Renal pelvis (tissue), 4 donors: Measurements from ENCODE around the gene EFNA2. TPM values are rescaled to one million over a fixed set of nuclear protein-coding genes. Genes with fewer than 3 reads are reported as not detected.

ENCODE experiments used
- DNase-seq: peaks from one replicate; pipeline ENCODE4 v3.0.0-alpha.2; 2013
- polyA plus RNA-seq, 3 donors: library from polyadenylated mRNA; unstranded; fragments of 120-200 nt; gene quantifications; one replicate each; pipeline ENCODE4 v1.2.1, GENCODE V29; 2013; ENCODE audit not compliant: insufficient read length in 3 of 3

The EFNA2 gene
- polyA plus RNA-seq, 3 donors, result 2.2 to 4.4 (median 3.8) TPM

DNA sequence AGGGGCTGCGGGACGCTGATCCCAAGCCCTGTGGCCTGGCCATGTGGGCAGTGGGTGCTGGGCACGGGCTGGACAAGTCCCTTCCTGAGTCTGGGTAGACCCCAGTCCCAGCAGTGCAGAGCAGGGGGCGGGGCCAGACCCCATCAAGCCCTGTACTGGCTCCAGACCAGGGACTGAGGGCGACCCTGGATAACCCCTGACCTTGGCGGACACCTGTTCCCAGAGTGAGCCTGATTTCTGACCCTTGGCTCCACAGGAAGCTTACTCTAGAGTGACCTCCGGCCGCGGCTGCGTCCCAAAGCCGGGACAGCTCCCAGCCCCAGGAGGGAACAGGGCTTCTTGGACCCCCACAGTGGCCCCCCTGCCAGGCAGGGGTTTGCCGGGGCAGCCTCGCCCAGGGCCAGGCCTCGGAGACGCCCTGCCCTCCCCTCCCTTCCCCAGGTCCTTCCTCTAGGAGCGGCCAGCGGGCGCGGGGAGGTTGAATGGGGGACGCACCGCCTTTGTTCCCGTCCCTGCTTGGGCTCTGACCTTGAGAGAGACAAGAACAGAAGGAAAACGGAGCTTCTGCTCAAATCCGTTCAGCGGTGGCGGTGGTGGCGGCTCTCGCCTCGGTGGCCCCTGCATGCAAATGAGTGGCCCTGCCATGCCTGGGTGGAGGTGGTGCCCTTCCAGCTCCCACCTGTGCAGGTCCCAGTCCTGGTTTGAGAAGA, 2.3 kb upstream of the EFNA2 start:
- DNase-seq, result no peak

DNA sequence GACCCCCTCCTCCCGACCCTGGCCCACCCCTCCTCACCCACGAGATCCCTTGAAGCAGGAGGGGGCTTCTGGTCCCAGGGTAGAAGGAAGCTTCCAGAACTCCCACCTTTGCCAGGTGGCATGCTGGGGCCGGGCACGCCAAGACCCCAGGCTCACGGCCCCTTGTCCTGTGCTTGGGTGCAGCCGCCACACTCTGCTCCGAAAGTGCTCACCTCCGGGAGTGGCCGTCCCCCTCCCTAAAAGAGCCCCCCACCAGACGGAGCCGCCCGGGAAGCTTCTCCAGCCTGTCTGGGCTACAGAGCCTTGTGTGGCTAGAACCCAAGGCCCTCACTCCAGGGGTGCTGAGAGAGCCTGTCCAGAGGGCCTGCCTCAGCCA, 1.8 kb upstream of the EFNA2 start:
- no peak for DNase-seq

DNA sequence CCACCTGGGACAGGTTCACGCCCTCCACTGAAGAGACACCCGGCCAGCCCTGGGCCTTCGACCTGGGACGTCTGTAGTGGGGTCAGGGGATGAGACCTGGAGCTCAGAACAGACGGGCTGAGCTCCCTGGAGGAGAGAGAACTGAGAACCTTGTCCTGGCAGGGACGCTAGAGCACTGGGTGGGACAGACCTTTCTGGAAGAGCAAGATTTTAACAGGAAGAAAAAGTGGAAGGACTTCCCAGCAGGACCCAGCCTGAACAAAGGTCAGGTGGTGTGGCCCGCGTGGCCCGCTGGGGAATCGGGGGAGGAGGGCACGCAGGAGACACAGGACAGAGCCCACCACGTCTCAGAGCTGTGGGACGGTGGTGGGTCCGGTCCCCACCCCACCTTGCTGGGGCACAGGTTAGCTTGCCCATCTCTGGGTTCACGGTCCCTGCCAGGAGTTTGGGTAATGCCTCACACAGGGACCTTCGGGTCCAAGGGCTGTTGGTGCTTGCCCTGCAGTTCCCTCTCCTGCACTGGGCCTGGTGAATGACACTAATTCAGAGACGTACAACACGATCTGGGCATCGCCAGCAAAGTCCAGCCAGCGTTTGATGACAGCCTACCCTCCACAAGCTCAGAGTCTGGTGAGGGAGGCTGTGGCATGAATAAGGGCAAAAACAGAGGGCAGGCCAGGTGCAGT, 1.2 kb upstream of the EFNA2 start:
- no peak for DNase-seq

DNA sequence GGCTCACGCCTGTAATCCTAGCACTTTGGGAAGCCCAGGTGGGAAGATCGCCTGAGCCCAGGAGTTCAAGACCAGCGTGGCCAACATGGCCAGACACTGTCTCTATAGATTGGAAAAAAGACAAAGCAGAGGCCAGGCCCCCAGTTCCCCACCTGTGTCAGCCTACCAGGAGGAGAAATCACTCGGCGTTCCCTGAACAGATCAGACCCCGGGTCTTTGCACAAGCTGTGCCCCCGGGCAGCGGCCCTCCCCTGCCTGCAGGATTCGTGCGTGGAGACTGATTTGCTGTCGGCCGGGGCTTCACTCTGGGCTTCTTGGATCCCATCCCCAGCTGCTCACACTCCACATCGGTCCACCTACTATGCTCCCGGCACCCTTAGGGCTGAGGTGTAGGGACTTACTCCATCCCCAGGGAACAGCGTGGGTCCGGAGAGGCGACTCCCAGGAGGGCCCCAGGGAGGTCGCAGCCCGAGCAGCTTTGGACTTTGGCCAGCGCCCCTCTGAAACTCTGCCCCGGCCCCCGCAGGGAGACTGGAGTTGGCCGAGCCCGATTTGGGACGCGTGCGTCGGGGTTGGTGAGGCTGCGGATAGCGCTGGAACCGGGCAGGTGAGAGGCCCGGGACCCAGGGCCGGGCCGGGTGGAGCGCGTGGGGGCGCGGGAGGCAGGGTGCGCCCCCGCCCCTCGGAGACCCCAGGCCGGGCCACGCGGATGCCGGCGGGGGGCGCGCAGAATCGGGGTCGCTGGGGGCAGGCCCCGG, 515 bp upstream of the EFNA2 start:
- DNase-seq, result no peak

DNA sequence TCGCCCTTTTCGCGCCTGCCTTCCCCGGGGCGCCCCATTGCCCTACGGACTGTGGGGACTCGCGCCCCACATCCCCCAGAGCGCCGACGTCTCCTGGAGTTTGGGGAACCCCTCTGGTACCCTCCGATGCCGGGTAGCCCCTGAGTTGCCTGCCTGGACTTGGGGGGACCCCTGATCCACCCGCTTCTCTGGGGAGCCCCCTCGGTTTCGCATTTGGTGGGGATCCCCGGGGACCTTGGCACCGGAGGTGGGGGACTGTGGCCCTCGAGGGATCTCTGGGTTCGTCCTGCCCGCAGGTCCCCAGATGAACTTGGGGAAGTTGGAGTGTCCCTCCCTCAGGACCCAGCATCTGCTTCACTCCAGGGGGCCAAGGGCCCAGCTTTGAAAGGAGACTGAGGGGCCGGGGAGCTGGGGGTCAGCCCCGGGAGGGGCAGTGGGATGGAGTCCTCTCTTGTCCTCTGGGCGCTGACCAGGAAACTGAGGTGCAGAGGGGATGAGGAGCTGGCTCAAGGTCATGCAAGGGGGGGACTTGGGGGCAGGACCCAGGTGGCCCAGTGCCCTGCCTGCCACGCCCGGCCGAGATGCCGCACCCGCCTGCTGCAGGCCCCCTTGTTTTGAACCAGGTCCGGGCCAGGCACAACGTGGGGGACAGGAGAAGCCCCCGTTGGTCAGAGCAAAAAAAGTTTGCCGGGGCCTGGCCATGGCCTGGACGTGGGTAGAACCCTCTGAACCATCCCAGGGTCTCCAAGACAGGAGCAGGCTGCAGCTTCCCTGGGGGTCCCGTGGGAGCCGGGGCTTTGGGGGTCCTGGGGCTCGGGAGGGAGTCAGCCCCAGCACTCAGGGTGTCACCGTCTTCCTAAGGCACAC, 1.0 kb downstream of the EFNA2 start:
- DNase-seq, result no peak

DNA sequence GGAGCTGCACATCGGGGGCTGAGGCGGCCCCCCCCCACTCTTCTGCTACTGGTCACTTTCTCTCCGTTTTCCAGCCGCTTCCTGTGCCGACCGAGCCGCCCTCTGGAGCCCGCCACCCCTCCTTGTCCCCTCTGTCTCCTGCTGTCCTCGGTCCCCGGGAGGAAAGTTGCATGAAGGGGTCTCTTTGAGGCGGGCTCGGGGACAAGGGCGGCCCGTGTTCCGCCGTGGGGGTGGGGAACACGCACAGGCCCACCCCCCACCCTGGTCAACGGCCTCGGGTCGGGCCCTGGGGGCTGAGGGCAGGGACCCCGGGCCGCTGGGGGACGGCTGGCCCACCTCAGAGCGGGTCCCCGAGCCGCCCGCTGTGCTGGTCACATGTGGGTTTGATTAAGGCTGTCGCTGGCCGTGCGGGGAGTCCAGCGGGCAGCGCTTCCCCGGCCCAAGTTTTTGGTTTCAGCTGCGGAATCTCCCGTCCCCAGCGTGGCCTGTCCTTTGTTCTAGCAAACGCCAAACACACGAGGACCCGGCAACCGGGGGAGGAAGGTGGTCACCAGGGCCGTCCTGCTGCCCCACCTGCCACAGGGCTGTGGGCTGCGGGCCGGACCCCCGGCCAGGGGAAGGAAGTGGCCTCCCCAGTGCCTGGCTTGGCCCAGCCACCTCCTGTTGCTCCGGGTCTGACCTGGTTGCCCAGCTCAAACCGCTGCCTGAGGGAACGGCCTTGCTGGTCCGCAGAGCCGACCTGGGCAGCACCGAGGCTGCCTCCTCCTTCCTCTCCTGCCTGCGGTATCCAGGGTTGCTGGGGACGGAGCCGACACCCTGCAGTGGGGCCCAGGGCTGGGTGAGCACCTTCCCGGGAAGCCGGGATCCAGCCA, 1.9 kb downstream of the EFNA2 start:
- DNase-seq, result no peak

DNA sequence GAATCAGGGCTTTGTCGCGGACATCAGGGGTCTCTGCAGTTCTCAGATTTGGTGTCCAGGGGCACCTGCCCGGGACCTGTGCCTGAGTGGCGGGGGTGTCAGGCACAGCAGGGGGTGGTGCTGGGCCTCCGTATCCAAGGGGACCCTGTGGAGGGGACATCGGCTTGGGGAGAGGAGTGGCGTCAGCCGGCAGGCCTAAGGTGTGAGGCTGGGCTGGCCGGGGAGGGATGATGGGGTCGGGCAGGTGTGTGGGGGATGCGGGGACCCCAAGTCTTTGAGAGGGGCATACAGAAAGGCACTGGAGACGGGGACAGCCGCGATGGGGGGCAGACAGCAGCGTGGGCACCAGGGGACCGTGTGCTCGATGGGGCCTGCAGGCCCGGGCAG, 2.5 kb downstream of the EFNA2 start:
- DNase-seq, result no peak

DNA sequence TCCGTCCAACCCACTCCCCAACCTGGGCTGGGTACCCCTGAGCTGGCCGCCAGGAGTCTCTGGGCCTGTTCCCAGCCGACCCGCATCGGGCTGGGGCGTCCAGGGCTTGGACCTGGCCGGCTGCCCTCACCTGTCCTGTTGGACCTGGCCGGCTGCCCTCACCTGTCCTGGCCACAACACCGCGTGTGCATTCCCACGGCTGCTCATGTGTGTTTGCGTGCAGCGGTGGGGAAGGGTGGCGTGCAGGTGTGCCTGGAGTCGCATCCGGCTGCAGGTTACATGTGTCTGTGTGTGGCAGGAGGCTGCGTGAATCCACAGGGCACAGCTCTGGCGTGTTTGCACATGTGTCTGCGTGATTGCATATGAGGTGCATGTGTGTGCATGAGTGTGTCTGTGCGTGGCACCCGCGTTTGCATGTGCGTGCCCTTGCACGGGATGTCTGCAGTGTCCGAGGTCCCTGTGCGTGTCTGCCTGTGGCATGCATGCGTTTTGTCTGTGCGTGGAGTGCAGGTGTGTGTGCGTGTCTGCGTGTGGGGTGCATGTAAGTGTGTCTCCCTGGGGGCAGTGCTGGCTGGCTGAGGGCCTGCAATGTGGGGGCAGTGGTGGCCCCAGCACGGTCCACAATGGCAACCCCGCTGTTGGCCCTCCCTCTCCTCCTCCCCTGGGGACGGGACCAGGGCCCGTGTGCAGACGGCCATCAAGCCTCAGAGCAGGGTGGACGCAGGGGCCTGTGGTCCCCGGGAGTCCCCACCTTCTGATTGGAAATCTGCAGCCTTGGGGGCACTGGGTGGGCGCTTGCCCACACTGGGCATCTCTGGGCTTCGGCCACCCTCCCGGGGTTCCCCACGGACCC, 3.4 kb downstream of the EFNA2 start:
- DNase-seq, result no peak

DNA sequence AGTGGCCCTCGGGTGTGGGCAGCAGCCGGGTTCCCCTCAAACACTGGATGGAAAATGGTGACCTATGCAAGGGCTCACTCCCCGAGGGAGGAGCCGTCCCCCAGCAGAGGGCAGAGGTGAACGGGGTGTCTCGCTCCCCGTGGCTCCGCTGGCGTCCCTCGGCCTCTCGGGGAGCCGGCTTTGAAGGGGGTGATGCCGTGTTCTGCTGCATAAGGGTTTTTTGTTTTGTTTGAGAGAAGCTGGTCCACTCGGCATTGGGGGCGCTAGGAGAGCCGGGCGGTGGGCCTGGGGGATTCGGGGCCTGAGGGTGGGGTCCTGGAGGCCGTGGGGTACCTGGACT, 4.0 kb downstream of the EFNA2 start:
- DNase-seq, result no peak

DNA sequence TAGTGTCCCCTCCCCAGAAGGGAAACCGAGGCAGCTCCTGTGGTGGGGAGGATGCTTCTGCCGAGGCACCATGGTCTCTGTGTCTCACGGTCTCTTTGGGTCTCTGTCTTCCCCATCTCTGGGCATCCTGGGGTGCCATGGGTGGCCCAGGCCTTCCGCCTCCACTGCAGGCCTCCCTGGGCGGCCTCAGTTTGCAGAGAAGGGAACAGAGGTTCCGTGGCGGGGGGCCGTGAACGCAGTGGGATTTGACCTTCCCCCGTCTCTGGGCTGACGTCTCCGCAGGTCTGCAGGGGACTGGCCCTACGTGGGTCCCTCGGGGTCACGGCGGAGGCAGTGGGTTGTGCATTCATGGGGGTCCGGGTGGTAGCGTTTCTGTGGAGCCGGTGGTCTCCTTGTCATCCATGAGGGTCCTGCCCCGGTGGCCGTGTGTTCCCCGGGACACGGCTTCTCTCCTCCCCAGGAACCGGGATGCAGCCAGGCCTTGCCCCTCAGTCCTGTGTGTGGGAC, 4.6 kb downstream of the EFNA2 start:
- DNase-seq, result no peak

DNA sequence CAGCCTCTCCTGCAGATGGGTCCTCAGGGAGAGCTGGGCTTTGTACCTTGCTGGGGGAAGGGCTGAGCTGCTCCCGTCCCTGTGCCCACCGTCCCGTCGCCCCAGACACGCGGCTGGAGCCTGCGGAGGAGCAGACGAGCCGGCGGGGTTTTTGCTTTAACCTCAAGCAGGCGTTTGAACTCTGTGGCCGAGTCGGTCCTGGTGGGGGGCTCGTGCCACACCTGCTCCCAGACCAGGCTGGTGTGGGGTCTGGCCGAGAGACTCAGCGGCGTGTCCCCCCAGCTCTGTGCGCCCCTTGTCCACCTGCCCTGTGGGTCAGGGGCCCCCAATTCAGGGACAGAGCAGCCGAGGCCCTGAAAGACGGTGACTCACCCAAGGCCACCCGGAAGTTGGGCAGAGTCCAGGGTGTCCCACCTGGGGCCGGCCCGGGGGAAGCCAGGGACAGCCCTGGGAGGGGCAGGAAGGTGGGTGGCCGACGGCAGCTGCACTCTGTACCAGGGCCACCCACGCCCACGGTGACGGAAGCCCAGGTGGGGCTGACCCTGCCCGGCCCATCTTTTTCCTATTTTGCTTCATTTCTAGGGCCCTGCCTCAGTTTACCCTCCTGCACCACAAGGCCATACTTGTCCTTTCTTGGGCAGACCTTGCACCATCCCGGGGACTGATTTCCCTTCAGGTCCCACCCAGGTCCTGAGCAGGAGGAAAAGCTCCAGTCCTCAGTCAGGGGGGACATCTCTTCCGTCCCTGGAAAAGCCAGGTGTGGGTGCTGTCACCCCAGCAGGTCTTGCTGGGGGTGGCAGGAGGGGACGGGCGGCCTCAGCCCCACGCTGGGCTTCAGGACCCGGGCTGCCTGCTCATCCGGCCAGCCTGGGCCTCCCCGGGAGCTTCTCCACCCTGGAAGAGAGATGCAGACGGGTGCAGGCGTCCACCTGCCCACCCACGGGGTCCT, 5.3 kb downstream of the EFNA2 start:
- no peak for DNase-seq

DNA sequence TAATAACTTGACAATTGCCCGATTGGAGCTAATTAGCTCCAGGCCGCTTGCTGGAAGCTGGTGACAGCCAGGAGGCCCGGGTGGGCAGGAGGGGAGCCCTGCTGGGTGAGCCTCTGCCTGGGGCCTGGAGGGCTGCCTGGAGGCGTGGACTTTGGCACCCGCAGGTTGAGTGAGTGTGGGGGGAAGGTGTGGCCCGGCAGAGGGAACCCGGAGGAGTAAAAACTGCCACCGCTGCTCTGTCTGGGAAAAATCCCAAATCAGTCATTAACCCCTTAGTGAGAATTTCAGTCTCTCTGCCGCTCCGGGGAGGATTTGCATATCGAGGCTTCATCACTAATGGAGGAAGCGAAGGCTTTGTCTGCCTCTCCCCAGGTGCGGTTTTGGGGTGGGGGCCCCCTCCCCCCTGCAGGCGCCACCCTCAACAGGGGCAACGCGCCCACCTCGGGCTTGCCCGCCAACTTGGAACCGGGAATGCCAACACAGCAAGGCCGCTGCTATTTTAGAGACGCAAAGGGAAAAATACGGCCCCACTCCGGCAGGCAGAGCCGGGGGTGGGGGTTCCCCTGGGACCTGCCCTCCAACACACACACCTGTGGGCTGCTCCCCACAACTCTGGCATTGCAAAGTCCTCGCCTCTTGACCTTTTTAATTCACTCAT, 6.2 kb downstream of the EFNA2 start:
- DNase-seq, result no peak

DNA sequence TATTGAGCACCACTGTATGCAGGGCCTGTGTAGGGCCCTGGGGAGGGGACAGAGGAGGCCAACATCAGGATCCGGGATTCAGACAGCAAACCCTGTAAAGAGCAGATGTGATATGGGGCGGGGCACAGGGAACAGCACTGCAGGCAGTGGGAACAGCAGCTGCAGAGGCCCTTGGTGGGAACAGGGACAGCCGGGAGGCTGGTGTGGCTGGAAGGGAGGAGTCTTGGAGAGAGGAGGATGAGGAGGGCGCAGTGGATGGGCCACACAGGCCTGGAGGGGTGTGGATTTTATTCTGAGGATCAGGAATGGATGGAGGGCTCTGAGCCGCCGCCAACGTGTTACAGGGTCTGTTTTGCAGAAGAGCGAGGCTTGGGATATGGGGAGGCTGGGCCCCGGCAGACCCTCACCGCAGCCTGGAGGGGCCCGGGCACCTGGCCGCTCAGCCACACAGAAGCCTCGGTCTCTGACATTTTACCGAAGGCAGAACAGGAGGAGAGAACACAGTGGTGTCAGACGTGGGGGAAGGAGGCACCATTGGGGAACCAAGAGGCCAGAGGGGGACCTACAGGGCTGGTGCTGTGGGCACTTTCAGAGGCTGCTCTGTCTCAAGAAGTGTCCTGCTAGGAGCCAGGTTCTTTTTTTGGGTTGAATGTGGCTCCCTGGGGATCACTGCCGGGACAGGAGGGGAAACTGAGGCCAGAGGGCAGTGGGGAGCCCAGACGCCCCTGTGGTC, 6.9 kb downstream of the EFNA2 start:
- DNase-seq, result no peak

DNA sequence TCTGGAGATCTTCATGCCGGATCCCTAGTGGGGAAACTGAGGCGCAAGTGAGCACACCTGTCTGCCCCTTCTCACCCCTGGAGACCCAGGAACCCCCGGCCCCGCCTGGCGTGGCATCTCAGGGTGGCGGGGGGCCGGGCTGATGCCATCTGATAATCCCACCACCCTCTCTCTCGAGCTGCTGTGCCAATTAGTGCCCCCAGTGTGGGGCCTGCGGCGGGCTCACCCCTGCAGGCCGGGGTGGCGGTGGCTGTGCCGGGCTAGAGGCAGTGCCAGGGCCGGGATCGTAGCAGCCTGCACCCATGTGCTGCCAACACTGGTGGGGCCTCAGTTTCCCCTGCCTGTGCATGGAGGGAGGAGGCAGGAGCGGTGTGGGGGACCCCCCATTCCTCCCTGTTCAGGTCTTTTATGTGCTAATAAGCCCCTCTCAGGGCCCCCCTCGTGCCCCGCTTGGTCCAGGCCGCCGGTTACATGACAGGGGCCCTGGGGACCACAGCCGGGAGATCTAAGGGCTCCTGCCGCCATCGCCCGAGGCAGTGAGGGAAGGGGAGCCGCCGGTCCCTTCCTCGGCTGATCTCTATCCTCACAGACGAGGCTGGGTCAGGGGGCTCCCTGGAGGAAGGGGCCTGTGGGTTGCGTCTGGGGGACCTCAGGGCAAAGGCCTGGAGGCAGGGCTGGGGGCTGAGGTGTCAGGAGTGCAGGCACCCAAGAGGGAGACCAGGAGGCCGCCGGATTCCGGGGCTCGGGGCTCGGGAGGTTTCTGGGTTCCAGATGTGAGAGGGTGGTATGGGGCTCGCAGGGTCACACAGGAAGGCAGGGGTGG, 8.3 kb downstream of the EFNA2 start:
- no peak for DNase-seq

DNA sequence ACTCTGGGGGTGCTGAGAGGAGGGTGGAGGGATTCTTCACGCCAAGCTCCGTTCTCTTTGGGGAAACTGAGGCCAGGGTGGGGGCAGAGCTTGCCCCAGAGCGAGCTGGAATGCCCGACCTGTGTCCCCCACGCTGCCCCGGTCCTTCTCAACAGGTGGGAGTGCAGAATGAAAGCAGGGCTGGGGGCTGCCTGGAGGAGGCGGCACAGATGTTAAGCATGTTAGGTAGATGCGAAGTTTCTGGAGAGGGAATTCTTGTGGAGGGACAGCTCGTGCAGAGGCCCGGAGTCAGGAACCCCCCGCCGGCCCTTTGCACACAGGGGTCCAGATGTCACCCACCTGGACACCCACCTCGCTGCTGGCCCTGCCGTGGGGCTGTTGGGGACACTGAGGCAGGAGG, 9.0 kb downstream of the EFNA2 start:
- DNase-seq, result no peak

DNA sequence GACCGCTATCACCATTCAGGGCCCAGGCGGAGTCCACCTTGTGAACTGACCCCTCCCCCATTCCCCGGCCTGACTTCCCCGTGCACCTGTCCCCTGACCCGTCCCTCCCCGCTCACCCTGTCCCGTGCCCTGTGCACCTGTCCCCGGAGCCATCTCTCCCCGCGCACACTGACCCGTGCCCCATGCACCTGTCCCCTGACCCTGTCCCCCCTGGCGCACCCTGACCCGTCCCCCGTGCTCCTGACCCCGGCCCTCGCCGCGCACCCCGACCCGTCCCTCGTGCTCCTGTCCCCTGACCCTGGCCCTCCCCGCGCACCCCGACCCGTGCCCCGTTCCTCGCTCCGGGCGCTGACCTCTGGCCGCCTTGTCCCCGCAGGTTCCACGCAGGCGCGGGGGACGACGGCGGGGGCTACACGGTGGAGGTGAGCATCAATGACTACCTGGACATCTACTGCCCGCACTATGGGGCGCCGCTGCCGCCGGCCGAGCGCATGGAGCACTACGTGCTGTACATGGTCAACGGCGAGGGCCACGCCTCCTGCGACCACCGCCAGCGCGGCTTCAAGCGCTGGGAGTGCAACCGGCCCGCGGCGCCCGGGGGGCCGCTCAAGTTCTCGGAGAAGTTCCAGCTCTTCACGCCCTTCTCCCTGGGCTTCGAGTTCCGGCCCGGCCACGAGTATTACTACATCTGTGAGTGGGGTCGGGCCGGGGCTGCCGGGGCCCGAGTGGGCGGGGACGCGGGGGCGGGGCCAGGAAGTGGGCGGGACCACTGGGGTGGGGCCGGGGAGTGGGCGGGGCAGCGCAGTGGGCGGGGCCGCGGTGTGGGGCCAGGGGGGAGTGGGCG, 9.7 kb downstream of the EFNA2 start:
- no peak for DNase-seq
